Endometrial microvascular endothelial cells (primary cell): Measurements from ENCODE around the gene TNS3. TPM values are rescaled to one million over a fixed set of nuclear protein-coding genes. Genes with fewer than 3 reads are reported as not detected.

Source experiments
- in situ Hi-C: cut with HindIII; loops from 2 replicates; pipeline ENCODE4 v1.10.0; 2017; ENCODE audit warnings: low sequenced_read_pairs, low pct_unique_long_range_greater_than_20kb; ENCODE audit errors: inconsistent ontology term
- total RNA-seq: library from RNA; depleted of rRNA; stranded (reverse); fragments of >200 nt; gene quantifications from one replicate; pipeline ENCODE4 v1.2.3, GENCODE V29; 2015; ENCODE audit errors: inconsistent ontology term

TNS3 gene
- total RNA-seq, 1 donor from 2014 or later = 45.0 TPM

GRCh38 chr7:47501406-47501805 is 80.5 kb downstream of the TNS3 start:
- in situ Hi-C loops = no loop called here

GRCh38 chr7:47500103-47500563 is 81.8 kb downstream of the TNS3 start:
- in situ Hi-C loops = no loop called here

GRCh38 chr7:47498229-47499056 is 83.5 kb downstream of the TNS3 start:
- in situ Hi-C loops = no loop called here

- in situ Hi-C loops = no loop called here
Observed at GRCh38 chr7:47497367-47498096, 84.4 kb downstream of the TNS3 start.

GRCh38 chr7:47496666-47497065 is 85.2 kb downstream of the TNS3 start:
- in situ Hi-C loops = no loop called here

- in situ Hi-C loops = no loop called here
Observed at GRCh38 chr7:47496056-47496665, 85.8 kb downstream of the TNS3 start.

- in situ Hi-C loops = no loop called here
Observed at GRCh38 chr7:47493976-47494911, 87.7 kb downstream of the TNS3 start.

GRCh38 chr7:47492716-47493325 is 89.1 kb downstream of the TNS3 start:
- in situ Hi-C loops = no loop called here

GRCh38 chr7:47490501-47491265 is 91.2 kb downstream of the TNS3 start:
- in situ Hi-C loops = no loop called here

GRCh38 chr7:47489624-47490023 is 92.3 kb downstream of the TNS3 start:
- in situ Hi-C loops = no loop called here

GRCh38 chr7:47488969-47489342 is 93.0 kb downstream of the TNS3 start:
- in situ Hi-C loops = no loop called here

GRCh38 chr7:47488201-47488968 is 93.5 kb downstream of the TNS3 start:
- in situ Hi-C loops = no loop called here

GRCh38 chr7:47485640-47486435 is 96.1 kb downstream of the TNS3 start:
- in situ Hi-C loops = no loop called here

GRCh38 chr7:47484923-47485639 is 96.8 kb downstream of the TNS3 start:
- in situ Hi-C loops = no loop called here

GRCh38 chr7:47484457-47484856 is 97.5 kb downstream of the TNS3 start:
- in situ Hi-C loops = no loop called here
